ENCODE data around the gene LATS1. TPM values are rescaled to one million over a fixed set of nuclear protein-coding genes. Genes with fewer than 3 reads are reported as not detected.
"Not testable (repeated sequence)": the region's sequence is repeated elsewhere in the genome, so short reads cannot be mapped to it uniquely, and the experiment has no call there.

Gene LATS1
- total RNA-seq, 1 donor from 2014 or later: 31.8 TPM

- DNase-seq: no peak
These were observed 10.8 kb upstream of the LATS1 start for GRCh38 chr6:149728499-149729234.

- no peak for DNase-seq
These were observed 10.0 kb upstream of the LATS1 start for GRCh38 chr6:149727793-149728498.

- no peak for DNase-seq
These were observed 7.9 kb upstream of the LATS1 start for GRCh38 chr6:149725785-149726184.

- DNase-seq: peak; percentile 54
These were observed 6.0 kb upstream of the LATS1 start for GRCh38 chr6:149723771-149724417.

- DNase-seq: no peak
These were observed 5.4 kb upstream of the LATS1 start for GRCh38 chr6:149723262-149723661.

GRCh38 chr6:149719531-149719930 lies 1.6 kb upstream of the LATS1 start:
- no peak for DNase-seq

GRCh38 chr6:149717255-149717587 lies 680 bp downstream of the LATS1 start:
- no peak for DNase-seq

GRCh38 chr6:149716181-149716963 lies 1.5 kb downstream of the LATS1 start:
- DNase-seq: peak; percentile 16

- DNase-seq: no peak
These were observed 3.5 kb downstream of the LATS1 start for GRCh38 chr6:149714442-149714841.

- DNase-seq: no peak
These were observed 6.2 kb downstream of the LATS1 start for GRCh38 chr6:149711711-149712110.

GRCh38 chr6:149701714-149702113 lies 16.2 kb downstream of the LATS1 start:
- peak; percentile 28 for DNase-seq

- no peak for DNase-seq
These were observed 18.8 kb downstream of the LATS1 start for GRCh38 chr6:149699150-149699549.

GRCh38 chr6:149698175-149698574 lies 19.7 kb downstream of the LATS1 start:
- no peak for DNase-seq

- DNase-seq: no peak
These were observed 21.0 kb downstream of the LATS1 start for GRCh38 chr6:149696901-149697300.

- DNase-seq: no peak
These were observed 23.0 kb downstream of the LATS1 start for GRCh38 chr6:149694921-149695320.

GRCh38 chr6:149691201-149691600 lies 26.7 kb downstream of the LATS1 start:
- DNase-seq: no peak

- no peak for DNase-seq
These were observed 31.7 kb downstream of the LATS1 start for GRCh38 chr6:149686230-149686629.

- peak; percentile 14 for DNase-seq
These were observed 34.5 kb downstream of the LATS1 start for GRCh38 chr6:149683256-149683859.

- DNase-seq: not testable (repeated sequence)
These were observed 36.1 kb downstream of the LATS1 start for GRCh38 chr6:149681845-149682244.

- DNase-seq: no peak
These were observed 36.7 kb downstream of the LATS1 start for GRCh38 chr6:149681209-149681608.

- no peak for DNase-seq
These were observed 37.4 kb downstream of the LATS1 start for GRCh38 chr6:149680503-149680902.

GRCh38 chr6:149672265-149672664 lies 45.6 kb downstream of the LATS1 start:
- DNase-seq: not testable (repeated sequence)
